Inferior parietal cortex (tissue), 1 donor: ENCODE results near the gene RCC2.

Source experiments
- DNase-seq: peaks from one replicate; pipeline ENCODE4 v3.0.0-alpha.2; 2016; ENCODE audit errors: extremely low spot score

RCC2 gene

DNA sequence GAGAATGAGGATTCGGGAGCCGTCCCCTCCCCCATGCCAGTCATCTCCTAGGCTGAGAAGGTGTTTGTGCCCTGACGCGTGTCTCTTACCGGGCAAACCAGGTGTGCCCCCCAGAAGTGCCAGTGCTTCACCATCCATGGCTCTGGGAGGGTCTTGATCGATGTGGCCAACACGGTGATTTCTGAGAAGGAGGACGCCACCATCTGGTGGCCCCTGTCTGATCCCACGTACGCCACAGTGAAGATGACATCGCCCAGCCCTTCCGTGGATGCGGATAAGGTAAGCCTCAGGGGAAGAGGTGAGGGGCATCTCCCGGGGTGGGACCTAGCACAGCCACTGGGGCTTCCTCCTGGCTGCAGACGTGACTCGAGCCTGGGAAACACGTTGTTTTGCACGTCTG is 66.5 kb downstream of the RCC2 start:
- DNase-seq = no peak

DNA sequence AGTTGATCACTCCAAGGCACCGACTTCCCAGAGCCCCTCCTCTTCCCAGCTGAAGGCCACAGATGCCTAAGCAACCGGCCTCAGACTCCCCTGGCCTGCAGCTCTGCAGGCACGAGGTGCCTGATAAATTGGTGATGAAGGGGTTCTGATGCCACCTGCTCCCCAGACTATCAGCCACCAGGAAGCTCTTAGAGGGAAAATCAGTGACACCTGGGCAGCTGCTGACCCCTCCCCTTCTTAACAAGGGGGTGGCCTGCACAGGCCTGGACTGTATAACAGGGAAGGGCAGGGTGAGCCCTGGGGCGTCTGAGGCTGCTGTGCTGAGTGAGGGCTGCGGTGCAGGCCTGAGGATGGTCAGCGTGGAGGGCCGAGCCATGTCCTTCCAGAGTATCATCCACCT is 67.6 kb downstream of the RCC2 start, which contains the start of gene PADI6:
Gene PADI6 (plus strand): TSS at position 301 of the 400 bp plus-strand sequence. CDS start 50 bp downstream, at position 351.
- no peak for DNase-seq

DNA sequence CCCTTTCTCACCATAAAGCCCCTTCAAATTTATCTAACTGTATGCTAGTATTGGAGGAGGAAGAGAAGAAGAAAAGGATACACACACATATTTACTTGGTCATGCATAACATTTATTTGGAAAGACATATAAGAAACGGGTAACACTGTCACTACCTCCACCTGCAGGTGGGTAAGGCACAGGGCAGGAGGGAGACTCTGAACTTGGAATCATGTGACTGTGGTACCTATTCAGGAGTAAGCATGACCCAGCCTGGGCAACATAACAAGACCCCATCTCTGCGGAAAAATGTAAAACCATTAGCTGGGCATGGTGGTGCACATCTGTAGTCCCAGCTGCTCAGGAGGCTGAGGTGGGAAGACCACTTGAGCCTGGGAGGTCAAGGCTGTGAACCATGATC is 68.9 kb downstream of the RCC2 start:
- no peak for DNase-seq

DNA sequence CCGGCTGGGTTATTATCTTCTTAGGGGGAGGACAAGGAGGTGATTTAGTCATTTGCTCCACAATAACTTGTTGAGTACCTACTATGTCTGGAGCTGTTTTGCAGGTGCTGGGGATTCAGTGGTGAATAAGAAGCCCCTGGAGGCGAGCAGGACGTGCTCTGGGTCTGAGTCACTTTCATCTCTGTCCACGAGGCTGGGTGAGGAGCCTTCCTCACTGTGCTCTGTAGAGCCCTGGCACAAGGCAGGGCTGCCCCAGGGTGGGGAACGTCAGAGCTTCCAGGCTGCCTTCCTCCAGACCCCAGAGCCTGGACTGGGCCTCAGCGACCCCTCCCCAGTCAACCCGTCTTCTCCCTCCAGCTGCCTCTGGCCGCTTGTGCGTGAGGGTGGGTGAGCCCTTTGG is 70.0 kb downstream of the RCC2 start:
- DNase-seq = no peak

DNA sequence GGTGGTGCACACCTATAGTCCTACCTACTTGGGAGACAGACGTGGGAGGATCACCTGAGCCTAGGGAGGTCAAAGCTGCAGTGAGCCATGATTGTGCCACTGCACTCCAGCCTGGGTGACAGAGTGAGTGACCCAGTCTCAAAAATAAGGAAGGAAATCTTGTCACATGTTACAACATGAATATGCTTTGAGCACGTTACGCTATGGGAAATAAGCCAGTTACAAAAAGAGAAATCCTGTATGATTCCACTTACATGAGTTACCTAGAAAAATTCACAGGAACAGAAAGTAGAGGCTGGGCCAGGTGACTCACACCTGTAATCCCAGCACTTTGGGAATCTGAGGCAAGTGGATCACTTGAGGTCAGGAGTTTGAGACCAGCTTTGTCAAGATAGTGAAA is 74.2 kb downstream of the RCC2 start:
- no peak for DNase-seq

DNA sequence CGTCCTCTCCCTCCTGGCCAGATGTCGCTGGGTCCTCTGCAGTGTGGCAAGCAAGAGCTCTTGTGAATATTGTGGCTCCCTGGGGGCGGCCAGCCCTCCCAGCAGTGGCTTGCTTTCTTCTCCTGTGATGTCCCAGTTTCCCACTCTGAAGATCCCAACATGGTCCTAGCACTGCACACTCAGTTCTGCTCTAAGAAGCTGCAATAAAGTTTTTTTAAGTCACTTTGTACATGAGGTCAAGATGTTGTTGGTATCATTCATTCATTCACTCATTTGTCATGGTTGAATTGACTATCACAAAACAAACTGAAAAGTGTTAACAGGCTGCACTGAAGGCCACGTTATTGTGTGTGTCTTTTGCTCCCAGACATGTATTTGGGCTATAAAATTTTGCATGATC is 75.7 kb downstream of the RCC2 start:
- no peak for DNase-seq

DNA sequence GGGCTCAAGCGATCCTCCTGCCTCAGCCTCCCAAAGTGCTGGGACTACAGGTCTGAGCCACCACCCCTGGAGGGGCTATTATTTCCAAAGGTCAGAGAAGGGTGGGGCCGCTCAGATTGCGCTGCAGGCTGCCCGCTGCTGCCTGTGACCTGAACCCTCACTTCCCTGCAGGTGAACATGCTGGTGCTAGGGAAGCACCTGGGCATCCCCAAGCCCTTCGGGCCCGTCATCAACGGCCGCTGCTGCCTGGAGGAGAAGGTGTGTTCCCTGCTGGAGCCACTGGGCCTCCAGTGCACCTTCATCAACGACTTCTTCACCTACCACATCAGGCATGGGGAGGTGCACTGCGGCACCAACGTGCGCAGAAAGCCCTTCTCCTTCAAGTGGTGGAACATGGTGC is 76.1 kb downstream of the RCC2 start:
- no peak for DNase-seq

DNA sequence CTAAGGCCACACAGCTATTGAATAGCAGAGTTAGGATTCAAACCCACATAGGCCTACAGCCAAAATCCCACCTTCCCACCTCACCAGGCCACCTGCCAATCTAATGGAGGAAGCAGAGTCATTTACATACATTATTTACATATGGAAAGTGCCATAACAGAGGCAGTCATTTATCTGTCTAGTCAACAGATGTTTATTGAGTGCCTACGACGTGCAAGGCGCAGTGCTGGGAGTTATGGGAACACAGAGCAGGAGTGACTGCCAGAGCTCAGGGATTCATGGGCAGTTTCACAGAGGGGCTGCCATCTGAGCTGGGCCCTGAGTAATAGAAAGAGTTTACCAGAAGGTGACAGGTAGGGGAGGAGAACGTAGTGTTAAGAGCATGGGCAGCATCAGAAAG is 77.8 kb downstream of the RCC2 start:
- no peak for DNase-seq

DNA sequence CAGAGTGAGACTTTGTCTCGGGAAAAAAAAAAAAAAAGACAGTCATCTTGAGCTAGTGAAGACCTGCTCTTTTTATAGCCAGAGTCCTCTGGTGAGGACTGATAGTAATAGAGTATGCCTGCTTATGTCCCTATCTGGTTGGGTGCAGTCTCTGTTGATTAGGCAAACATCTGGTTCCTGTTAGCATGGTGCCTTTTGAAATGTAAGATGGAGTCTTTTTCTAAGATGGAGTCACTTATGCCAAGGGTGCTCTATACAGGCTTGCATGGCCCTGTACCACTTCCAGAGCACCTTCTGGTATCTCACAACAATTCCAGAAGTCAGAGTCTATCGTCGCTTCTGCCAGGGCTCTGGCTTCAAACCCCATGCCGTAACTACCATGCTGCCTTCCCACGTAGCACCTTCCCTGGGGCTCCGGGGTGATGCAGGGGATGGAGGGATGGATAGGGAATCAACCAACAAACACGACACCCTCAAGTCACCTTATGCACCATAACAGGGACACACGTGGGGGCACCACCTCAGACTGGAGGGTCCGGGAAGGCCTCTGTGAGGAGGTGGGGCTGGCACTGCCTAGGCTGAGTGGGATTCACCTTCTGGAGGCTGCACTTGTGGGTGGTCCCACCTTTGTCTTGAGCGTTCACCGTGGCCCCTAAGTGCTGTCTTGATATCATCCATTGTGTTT is 79.1 kb downstream of the RCC2 start:
- DNase-seq = no peak

DNA sequence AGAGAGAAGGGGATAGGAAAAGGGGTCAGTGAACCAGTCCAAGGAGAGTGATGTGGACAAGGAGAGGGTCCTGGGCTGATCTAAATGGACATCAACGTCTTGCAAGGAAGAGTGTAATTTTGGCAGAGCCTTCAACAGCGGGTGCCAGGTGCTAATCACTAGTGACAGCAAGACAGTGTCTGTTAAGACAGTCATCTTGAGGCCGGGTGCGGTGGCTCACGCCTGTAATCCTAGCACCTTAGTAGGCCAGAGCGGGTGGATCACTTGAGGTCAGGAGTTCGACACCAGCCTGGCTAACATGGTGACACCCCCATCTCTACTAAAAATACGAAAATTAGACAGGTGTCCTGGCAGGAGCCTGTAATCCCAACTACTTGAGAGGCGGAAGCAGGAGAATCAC is 79.7 kb downstream of the RCC2 start:
- no peak for DNase-seq

DNA sequence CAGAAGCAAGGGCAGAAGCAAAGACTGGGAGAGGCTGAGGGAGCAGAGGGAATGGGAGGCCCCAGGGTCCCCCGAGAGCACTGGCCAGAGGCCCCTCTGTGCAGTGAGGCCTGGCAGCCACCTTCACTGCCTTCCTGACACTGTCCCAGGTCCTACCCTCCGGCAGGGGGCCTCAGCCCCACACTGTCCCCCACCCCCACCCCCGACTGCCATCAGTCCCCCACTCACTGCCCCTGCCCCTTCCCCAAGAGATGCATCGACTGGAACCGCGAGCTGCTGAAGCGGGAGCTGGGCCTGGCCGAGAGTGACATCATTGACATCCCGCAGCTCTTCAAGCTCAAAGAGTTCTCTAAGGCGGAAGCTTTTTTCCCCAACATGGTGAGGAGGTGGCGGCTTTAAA is 80.4 kb downstream of the RCC2 start:
- DNase-seq = no peak

DNA sequence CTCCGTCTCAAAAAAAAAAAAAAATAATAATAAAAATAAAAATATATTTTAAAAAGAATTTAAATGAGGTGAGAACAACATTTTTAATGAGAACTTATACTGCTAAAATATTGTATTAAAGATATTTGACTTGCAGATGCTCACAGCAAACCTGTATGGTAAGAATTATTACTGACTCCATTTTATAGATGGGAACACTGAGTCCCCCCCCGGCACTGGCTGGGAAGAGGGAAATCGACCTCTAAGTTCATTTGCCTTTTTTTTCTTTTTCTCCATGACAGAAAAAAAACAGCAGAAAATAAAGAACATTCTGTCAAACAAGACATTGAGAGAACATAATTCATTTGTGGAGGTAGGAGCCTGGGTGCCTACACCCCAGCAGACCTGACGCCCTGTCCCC is 80.9 kb downstream of the RCC2 start:
- DNase-seq = no peak
